Heart right ventricle (tissue), 16 donors: Measurements from ENCODE around the gene TAS2R9. TPM values are rescaled to one million over a fixed set of nuclear protein-coding genes. Genes with fewer than 3 reads are reported as not detected.

Experiments used
- ATAC-seq, 8 donors: fragments of 200-7000 bp; cut with Tn5 transposase; one replicate each; pipeline ENCODE4 v1.9.1; 2020; ENCODE audit warnings: mild to moderate bottlenecking in 8 of 8, moderate library complexity in 8 of 8, moderate number of reproducible peaks in 1 of 8
- DNase-seq, 2 donors: peaks; one replicate each; pipeline ENCODE4 v3.0.0-alpha.2; 2020
- H3K27ac ChIP-seq, 10 donors: fragments of 200-600 bp; sonication (generic) in 2 of 10; one replicate each; pipeline versions ENCODE4 v1.5.0 to v1.8.0; 2020 to 2022; ENCODE audit warnings: mild to moderate bottlenecking in 3 of 10
- H3K27me3 ChIP-seq, 7 donors: fragments of 200-600 bp; one replicate each; pipeline ENCODE4 v1.8.0; 2021 to 2022; ENCODE audit warnings: mild to moderate bottlenecking in 2 of 7
- H3K36me3 ChIP-seq, 9 donors: fragments of 200-600 bp; sonication (generic) in 1 of 9; one replicate each; pipeline versions ENCODE4 v1.5.0 to v1.8.0; 2020 to 2022; ENCODE audit warnings: mild to moderate bottlenecking in 2 of 9
- H3K4me1 ChIP-seq, 9 donors: fragments of 200-600 bp; sonication (generic) in 1 of 9; one replicate each; pipeline versions ENCODE4 v1.5.0 to v1.8.0; 2020 to 2022; ENCODE audit warnings: mild to moderate bottlenecking in 4 of 9
- H3K4me3 ChIP-seq, 10 donors: fragments of 200-600 bp; sonication (generic) in 2 of 10; one replicate each; pipeline versions ENCODE4 v1.5.0 to v1.8.0; 2020 to 2022; ENCODE audit warnings: mild to moderate bottlenecking in 7 of 10, moderate library complexity in 2 of 10
- H3K9me3 ChIP-seq, 11 donors: fragments of 200-600 bp in 10 of 11; sonication (generic) in 2 of 11; one replicate each; pipeline versions ENCODE4 v1.5.0 to v1.8.0; 2013 to 2022; ENCODE audit warnings: mild to moderate bottlenecking in 2 of 11, control low read depth in 1 of 11, moderate library complexity in 1 of 11
- CTCF ChIP-seq, 9 donors: fragments of 200-600 bp; sonication (generic) in 2 of 9; IDR thresholded peaks; one replicate each; pipeline versions ENCODE4 v1.5.0 to v1.8.0; 2021 to 2022; ENCODE audit warnings: antibody characterized with exemption in 9 of 9, mild to moderate bottlenecking in 5 of 9, moderate library complexity in 1 of 9
- WGBS, 2 donors: extraction: QIAGEN DNeasy Blood & Tissue Kit; methylation state at CpG; one replicate each; pipeline ENCODE4 v1.1.7; 2013; ENCODE audit warnings: inconsistent platforms in 1 of 2; 5-methylcytosine and 5-hydroxymethylcytosine counted together
- intact Hi-C, 10 donors: fragments of 100-400 bp; cut with DNase I; formaldehyde crosslinking; loops; one replicate each; pipeline versions ENCODE4 v1.11.1 to v1.14.2; 2022
- polyA plus RNA-seq, 2 donors: library from polyadenylated mRNA; stranded (reverse); fragments of 200-250 nt; gene quantifications; one replicate each; pipeline ENCODE4 v1.2.3, GENCODE V29; 2013
- total RNA-seq, 10 donors: library from RNA; stranded (reverse); fragmentation: NEBNext Ultra II Directional in 3 of 10; extraction: Animal tissue kit (Norgen Biotek cat#: 25700) in 3 of 10; gene quantifications; one replicate each; pipeline versions ENCODE4 v1.2.1 to v1.2.4, GENCODE V29; 2021 to 2023
- donor health status: Arrhythmogenic right ventricular cardiomyopathy.
- donor health status: ischemic (EF 13 %, LVEDD 7.1; RV severe dilation, severe dysfunction).
- donor health status: healthy with polysubstance abuse.
- donor health status: DM: no; HTN: yes; CAD: no.
- donor health status: DM: no; HTN: no; CAD: no.
- donor health status: ischemic (EF 25% LVEDD 6.9; RV normal size, moderate dysfunction).
- donor health status: ischemic (EF 25% LVEDD 5.7; RV mildly dilated, moderate dysfunction).
- donor health status: healthy.
- donor health status: DM: yes; HTN: yes; CAD: no.
- donor health status: Ischemic cardiomyopathy.
- donor health status: ischemic (EF 35%, LVEDD 5.7; RV mildly dilated, moderate dysfunction).
- donor health status: nonischemic (EF 11% LVEDD 7.7; RV severe dilation, severe dysfunction).
- donor health status: DM: yes; HTN: yes; CAD: no.
- donor health status: PGD.
- donor health status: ischemic (EF 29% LVEDD 5.4; RV normal size, mild dysfunction).
- donor health status: nonischemic (EF 23%, LVEDD 6.1; RV moderate dilation, normal function).

TAS2R9 gene
- total and polyA plus RNA-seq, 12 donors = not detected

DNA sequence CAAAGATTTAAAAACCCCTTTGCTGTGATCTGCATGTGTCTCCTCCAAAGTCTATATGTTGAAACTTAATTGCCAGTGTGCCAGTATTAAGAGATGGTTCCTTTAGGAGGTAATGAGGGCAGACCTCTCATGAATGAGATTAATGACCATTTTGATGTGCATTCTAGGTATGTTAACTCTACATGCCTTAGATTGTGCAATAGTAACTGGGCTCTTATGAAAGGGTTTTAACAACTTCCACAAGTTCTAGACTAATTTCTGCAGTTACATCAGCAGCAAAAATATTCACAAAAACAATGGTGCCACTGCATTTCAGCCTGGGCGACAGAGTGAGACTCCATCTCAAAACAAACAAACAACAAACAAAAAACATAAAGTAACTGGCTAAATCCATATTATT is 20.0 kb upstream of the TAS2R9 start:
- WGBS, 2 donors = 100% methylated on average over 1 of the region's 1 CpG
- Histone ChIP-seq H3K36me3 (no peaks in the 10 kb centered on the region), H3K27ac (no peak overlapping the region), H3K9me3 (no peaks in the 10 kb centered on the region), H3K4me3 (no peak overlapping the region), H3K27me3 (no peaks in the 10 kb centered on the region), H3K4me1 (no peaks in the 10 kb centered on the region)
- intact Hi-C loops = no loop called here
- DNase-seq (no peak), ATAC-seq (no peak)
- no peak for TF ChIP-seq CTCF (IDR thresholded peaks at IDR 0.05)

- Histone ChIP-seq H3K27ac (no peak within 1 kb of the TSS), H3K36me3 (no peaks in the 10 kb centered on the region), H3K27me3 (no peaks in the 10 kb centered on the region), H3K9me3 (no peaks in the 10 kb centered on the region), H3K4me3 (no peak within 1 kb of the TSS), H3K4me1 (no peaks in the 10 kb centered on the region)
- no peak for ATAC-seq
- intact Hi-C loops = no loop called here
- WGBS, 2 donors = 88 to 90% methylated on average over 3 of the region's 3 CpGs
- DNase-seq = no peak
- TF ChIP-seq CTCF (IDR thresholded peaks at IDR 0.05) = no peak
Measured at GRCh38 chr12:10826258-10826657, 16.3 kb upstream of the TAS2R9 start, which contains the start of gene TAS2R10. TSS of gene TAS2R10 (minus strand) at chr12:10826358. CDS start at chr12:10826269, 89 bp downstream.

GRCh38 chr12:10824957-10825356 is 15.0 kb upstream of the TAS2R9 start:
- no peak for ATAC-seq

GRCh38 chr12:10811883-10812536 is 2.0 kb upstream of the TAS2R9 start:
- intact Hi-C loops = no loop called here

More at GRCh38 chr12:10824957-10825356, 15.0 kb upstream of the TAS2R9 start:
- WGBS, 2 donors = 78 to 79% methylated on average over 3 of the region's 3 CpGs
- TF ChIP-seq CTCF (IDR thresholded peaks at IDR 0.05) = no peak
- no peak for DNase-seq
- intact Hi-C loops = no loop called here
- H3K27ac ChIP-seq = no peak overlapping the region
- no peak overlapping the region for H3K4me3 ChIP-seq
- H3K36me3 ChIP-seq = no peaks in the 10 kb centered on the region
- no peaks in the 10 kb centered on the region for H3K4me1 ChIP-seq
- no peaks in the 10 kb centered on the region for H3K9me3 ChIP-seq
- no peaks in the 10 kb centered on the region for H3K27me3 ChIP-seq

More at GRCh38 chr12:10811883-10812536, 2.0 kb upstream of the TAS2R9 start:
- Histone ChIP-seq H3K27ac (no peak overlapping the region), H3K4me3 (no peak overlapping the region), H3K4me1 (no peaks in the 10 kb centered on the region), H3K36me3 (no peaks in the 10 kb centered on the region), H3K9me3 (peaks cover 0 to 10% (median 0%) of the 10 kb centered on the region in 11 donors), H3K27me3 (no peaks in the 10 kb centered on the region)
- ATAC-seq (no peak), DNase-seq (no peak)
- WGBS, 2 donors = 78 to 83% methylated on average over 3 of the region's 3 CpGs
- TF ChIP-seq CTCF (IDR thresholded peaks at IDR 0.05) = no peak
